GM20000 (cell line): ENCODE measurements around the gene GTPBP6.
"Not testable (repeated sequence)": the region's sequence is repeated elsewhere in the genome, so short reads cannot be mapped to it uniquely, and the experiment has no call there.

Source experiments
- DNase-seq: peaks from one replicate; pipeline ENCODE4 v3.0.0; 2012; ENCODE audit warnings: low spot score
- CTCF ChIP-seq: IDR thresholded peaks from 2 replicates; pipeline ENCODE4 v1.5.1; 2012; ENCODE audit warnings: mild to moderate bottlenecking, control low read depth; ENCODE audit errors: extremely low read depth, missing control alignments

The GTPBP6 gene

GRCh38 chrX:329291-329910 lies 10.8 kb upstream of the GTPBP6 start:
- no peak for DNase-seq
- TF ChIP-seq CTCF, result no peak

GRCh38 chrX:327660-328126 lies 9.1 kb upstream of the GTPBP6 start:
- no peak for TF ChIP-seq CTCF
- DNase-seq, result no peak

DNA sequence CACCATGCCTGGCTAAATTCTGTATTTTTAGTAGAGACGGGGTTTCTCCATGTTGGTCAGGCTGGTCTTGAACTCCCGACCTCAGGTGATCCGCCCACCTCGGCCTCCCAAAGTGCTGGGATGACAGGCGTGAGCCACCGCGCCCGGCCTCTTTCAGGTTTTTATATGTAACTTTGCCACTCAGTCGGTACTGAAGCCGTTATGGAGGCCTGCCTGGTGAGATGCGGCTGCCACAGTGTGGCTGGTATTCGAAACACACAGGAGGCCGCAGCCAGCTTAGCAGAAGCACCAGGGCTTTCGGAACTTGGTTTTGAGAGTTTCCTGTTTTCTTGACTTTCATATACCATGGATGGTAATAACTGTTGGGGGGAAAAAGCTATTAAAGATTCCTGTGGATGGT lies 6.1 kb upstream of the GTPBP6 start:
- not testable (repeated sequence) for DNase-seq

- no peak for TF ChIP-seq CTCF
- no peak for DNase-seq
Observed at GRCh38 chrX:323721-324628, 5.4 kb upstream of the GTPBP6 start.

GRCh38 chrX:320126-320783 lies 1.7 kb upstream of the GTPBP6 start:
- no peak for TF ChIP-seq CTCF
- no peak for DNase-seq

DNA sequence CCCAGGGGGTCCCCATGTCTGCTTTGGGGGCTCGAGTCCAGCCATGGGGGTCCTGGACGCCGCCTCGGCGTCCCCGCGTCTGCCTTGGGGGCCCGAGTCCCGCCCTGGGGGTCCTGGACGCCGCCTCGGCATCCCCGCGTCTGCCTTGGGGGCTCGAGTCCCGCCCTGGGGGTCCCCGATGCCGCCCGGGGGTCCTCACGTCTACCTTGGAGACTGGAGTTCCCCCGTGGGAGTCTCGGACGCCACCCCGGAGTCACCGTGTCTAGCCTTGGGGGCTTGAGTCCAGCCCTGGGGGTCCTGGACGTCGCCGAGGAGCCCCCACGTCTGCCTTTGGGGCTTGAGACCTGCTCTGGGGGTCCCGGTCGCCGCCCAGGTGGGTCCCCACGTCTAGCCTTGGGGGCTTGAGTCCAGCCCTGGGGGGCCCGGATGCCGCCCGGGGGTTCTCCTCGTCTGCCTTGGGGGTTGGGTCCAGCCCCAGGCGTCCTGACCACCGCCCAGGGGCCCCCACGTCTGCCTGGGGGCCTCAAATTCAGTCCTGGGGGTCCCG lies 1.1 kb upstream of the GTPBP6 start:
- TF ChIP-seq CTCF, result no peak
- no peak for DNase-seq

GRCh38 chrX:318068-318738 lies 393 bp downstream of the GTPBP6 start:
- TF ChIP-seq CTCF, result no peak
- DNase-seq, result peak; percentile 97
